PFSK-1 (cell line): ENCODE results near the gene KCNQ2.

Experiments used
- FOXP2 ChIP-seq: optimal IDR thresholded peaks from 2 replicates; pipeline ENCODE3; 2011; ENCODE audit warnings: borderline replicate concordance, control low read depth, inconsistent platforms; ENCODE audit not compliant: insufficient read depth; ENCODE audit errors: extremely low read length, extremely low read depth
- POLR2AphosphoS5 ChIP-seq: IDR thresholded peaks from 2 replicates; pipeline ENCODE4 v1.6.1; 2012; ENCODE audit warnings: low read depth, mild to moderate bottlenecking, control low read depth, low read length, moderate library complexity
- SIN3A ChIP-seq: IDR thresholded peaks from 2 replicates; pipeline ENCODE4 v1.6.1; 2012; ENCODE audit warnings: mild to moderate bottlenecking, low read length, moderate library complexity, borderline replicate concordance; ENCODE audit not compliant: insufficient read depth
- TAF1 ChIP-seq: IDR thresholded peaks from 2 replicates; pipeline ENCODE4 v1.6.1; 2012; ENCODE audit warnings: low read length, control low read depth, borderline replicate concordance; ENCODE audit not compliant: insufficient read depth
- TF ChIP-seq, protein P1 (sequence below), 2 experiments: IDR thresholded peaks; 2 replicates each; pipeline versions ENCODE4 v1.6.1 to v1.8.0; 2011 to 2012; ENCODE audit warnings: low read depth in 2 of 2, low read length in 2 of 2, control low read depth in 1 of 2, inconsistent platforms in 1 of 2, mild to moderate bottlenecking in 1 of 2, moderate library complexity in 1 of 2; ENCODE audit not compliant: insufficient read depth in 1 of 2

DNA sequence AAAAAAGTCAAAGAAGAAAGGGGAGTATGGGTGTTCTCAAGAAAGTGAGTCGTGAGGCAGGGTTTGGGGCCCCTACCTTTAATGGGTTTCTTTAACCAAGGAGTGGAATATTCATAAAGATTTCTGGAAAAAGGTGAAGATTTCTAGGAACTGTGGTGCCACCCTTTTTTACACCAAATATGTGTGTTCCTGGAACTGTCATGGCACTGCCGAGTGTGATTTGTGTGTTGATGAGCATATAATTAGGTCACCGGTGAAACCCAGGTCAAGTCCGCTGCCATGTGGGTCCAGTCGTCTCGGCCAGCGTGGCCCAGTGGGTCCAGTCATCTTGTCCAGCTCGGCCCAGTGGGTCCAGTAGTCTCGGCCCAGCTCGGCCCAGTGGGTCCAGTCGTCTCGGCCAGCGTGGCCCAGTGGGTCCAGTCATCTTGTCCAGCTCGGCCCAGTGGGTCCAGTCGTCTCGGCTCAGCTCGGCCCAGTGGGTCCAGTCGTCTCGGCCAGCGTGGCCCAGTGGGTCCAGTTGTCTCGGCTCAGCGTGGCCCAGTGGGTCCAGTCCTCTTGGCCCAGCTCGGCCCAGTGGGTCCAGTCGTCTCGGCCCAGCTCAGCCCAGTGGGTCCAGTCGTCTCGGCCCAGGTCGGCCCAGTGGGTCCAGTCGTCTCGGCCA is 34.8 kb upstream of the KCNQ2 start:
- TF ChIP-seq FOXP2 (no peak), POLR2AphosphoS5 (no peak), TAF1 (no peak), SIN3A (no peak)
- TF ChIP-seq, protein P1, sequence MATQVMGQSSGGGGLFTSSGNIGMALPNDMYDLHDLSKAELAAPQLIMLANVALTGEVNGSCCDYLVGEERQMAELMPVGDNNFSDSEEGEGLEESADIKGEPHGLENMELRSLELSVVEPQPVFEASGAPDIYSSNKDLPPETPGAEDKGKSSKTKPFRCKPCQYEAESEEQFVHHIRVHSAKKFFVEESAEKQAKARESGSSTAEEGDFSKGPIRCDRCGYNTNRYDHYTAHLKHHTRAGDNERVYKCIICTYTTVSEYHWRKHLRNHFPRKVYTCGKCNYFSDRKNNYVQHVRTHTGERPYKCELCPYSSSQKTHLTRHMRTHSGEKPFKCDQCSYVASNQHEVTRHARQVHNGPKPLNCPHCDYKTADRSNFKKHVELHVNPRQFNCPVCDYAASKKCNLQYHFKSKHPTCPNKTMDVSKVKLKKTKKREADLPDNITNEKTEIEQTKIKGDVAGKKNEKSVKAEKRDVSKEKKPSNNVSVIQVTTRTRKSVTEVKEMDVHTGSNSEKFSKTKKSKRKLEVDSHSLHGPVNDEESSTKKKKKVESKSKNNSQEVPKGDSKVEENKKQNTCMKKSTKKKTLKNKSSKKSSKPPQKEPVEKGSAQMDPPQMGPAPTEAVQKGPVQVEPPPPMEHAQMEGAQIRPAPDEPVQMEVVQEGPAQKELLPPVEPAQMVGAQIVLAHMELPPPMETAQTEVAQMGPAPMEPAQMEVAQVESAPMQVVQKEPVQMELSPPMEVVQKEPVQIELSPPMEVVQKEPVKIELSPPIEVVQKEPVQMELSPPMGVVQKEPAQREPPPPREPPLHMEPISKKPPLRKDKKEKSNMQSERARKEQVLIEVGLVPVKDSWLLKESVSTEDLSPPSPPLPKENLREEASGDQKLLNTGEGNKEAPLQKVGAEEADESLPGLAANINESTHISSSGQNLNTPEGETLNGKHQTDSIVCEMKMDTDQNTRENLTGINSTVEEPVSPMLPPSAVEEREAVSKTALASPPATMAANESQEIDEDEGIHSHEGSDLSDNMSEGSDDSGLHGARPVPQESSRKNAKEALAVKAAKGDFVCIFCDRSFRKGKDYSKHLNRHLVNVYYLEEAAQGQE (IDR thresholded peaks at IDR 0.05; ENCODE audit: insufficient read depth in 1 of 2, low read depth in 2 of 2, low read length in 2 of 2) = no peak
